ENCODE data around the gene LHX4.

Gene LHX4

GRCh38 chr1:180275726-180276125 is 45.7 kb downstream of the LHX4 start:
- DNase-seq, result no peak

GRCh38 chr1:180277476-180278193 is 47.6 kb downstream of the LHX4 start:
- no peak for DNase-seq

GRCh38 chr1:180278194-180278515 is 48.1 kb downstream of the LHX4 start:
- no peak for DNase-seq

- DNase-seq, result no peak
These were observed 48.7 kb downstream of the LHX4 start for GRCh38 chr1:180278596-180279395.

- DNase-seq, result no peak
These were observed 49.6 kb downstream of the LHX4 start for GRCh38 chr1:180279651-180280050.

GRCh38 chr1:180280617-180281016 is 50.6 kb downstream of the LHX4 start:
- no peak for DNase-seq

- no peak for DNase-seq
These were observed 51.4 kb downstream of the LHX4 start for GRCh38 chr1:180281490-180281889.

- DNase-seq, result no peak
These were observed 52.5 kb downstream of the LHX4 start for GRCh38 chr1:180282401-180283044.

GRCh38 chr1:180283098-180283497 is 53.0 kb downstream of the LHX4 start:
- no peak for DNase-seq

GRCh38 chr1:180286417-180286816 is 56.4 kb downstream of the LHX4 start:
- DNase-seq, result no peak

- no peak for DNase-seq
These were observed 58.1 kb downstream of the LHX4 start for GRCh38 chr1:180287988-180288705.

GRCh38 chr1:180288940-180289339 is 58.9 kb downstream of the LHX4 start:
- no peak for DNase-seq

- no peak for DNase-seq
These were observed 60.4 kb downstream of the LHX4 start for GRCh38 chr1:180290265-180291001.

- DNase-seq, result no peak
These were observed 60.9 kb downstream of the LHX4 start for GRCh38 chr1:180291004-180291403.

- DNase-seq, result no peak
These were observed 64.6 kb downstream of the LHX4 start for GRCh38 chr1:180294711-180295110.

GRCh38 chr1:180295999-180296398 is 65.9 kb downstream of the LHX4 start:
- DNase-seq, result no peak

GRCh38 chr1:180299479-180300221 is 69.6 kb downstream of the LHX4 start:
- DNase-seq, result no peak

GRCh38 chr1:180301135-180301742 is 71.2 kb downstream of the LHX4 start:
- DNase-seq, result no peak

- DNase-seq, result no peak
These were observed 79.3 kb downstream of the LHX4 start for GRCh38 chr1:180309338-180309737.

GRCh38 chr1:180310095-180310494 is 80.0 kb downstream of the LHX4 start:
- no peak for DNase-seq

GRCh38 chr1:180311011-180311730 is 81.1 kb downstream of the LHX4 start:
- DNase-seq, result no peak

All from NCI-H2081 (cell line).